Activated CD8-positive, alpha-beta memory T cell treated with anti-CD3 and anti-CD28 coated beads, Interleukin-2, amount 10 ng/mL, durations not matched to agents 7 days and 5 days (primary cell): ENCODE results near the gene KCNQ2. TPM values are rescaled to one million over a fixed set of nuclear protein-coding genes. Genes with fewer than 3 reads are reported as not detected.

Experiments
- ATAC-seq: fragments of 150-1000 bp; cut with Tn5 transposase; one replicate; pipeline ENCODE4 v1.10.0; 2021; ENCODE audit warnings: moderate library complexity
- CTCF ChIA-PET: fragments of 350-600 bp; sonication (Branson Sonifier 250); formaldehyde crosslinking; loops from one replicate; lab custom pipeline; 2021; ENCODE audit warnings: antibody characterized with exemption; lab: Charles Lee
- DNase-seq: peaks from one replicate; pipeline ENCODE4 v3.0.0-alpha.2; 2020
- H3K27ac Mint-ChIP-seq: one replicate; pipeline ENCODE4 v1.8.0; 2021; ENCODE audit warnings: mild to moderate bottlenecking, mixed read lengths
- H3K27me3 Mint-ChIP-seq: one replicate; pipeline ENCODE4 v1.8.0; 2021; ENCODE audit warnings: mixed read lengths
- H3K36me3 Mint-ChIP-seq: one replicate; pipeline ENCODE4 v1.8.0; 2021; ENCODE audit warnings: mild to moderate bottlenecking, mixed read lengths
- H3K4me1 Mint-ChIP-seq: one replicate; pipeline ENCODE4 v1.8.0; 2021; ENCODE audit warnings: mixed read lengths
- H3K4me3 Mint-ChIP-seq: one replicate; pipeline ENCODE4 v1.8.0; 2021; ENCODE audit warnings: mild to moderate bottlenecking, moderate library complexity, mixed read lengths
- H3K9me3 Mint-ChIP-seq: one replicate; pipeline ENCODE4 v1.8.0; 2022; ENCODE audit warnings: low read depth, mixed read lengths
- total RNA-seq, 2 experiments: library from RNA; stranded (reverse); gene quantifications; one replicate each; pipeline ENCODE4 v1.2.3, GENCODE V29; 2021

KCNQ2 gene
- total RNA-seq, 2 experiments from 2014 or later, result 0.05 TPM; not detected in 1

DNA sequence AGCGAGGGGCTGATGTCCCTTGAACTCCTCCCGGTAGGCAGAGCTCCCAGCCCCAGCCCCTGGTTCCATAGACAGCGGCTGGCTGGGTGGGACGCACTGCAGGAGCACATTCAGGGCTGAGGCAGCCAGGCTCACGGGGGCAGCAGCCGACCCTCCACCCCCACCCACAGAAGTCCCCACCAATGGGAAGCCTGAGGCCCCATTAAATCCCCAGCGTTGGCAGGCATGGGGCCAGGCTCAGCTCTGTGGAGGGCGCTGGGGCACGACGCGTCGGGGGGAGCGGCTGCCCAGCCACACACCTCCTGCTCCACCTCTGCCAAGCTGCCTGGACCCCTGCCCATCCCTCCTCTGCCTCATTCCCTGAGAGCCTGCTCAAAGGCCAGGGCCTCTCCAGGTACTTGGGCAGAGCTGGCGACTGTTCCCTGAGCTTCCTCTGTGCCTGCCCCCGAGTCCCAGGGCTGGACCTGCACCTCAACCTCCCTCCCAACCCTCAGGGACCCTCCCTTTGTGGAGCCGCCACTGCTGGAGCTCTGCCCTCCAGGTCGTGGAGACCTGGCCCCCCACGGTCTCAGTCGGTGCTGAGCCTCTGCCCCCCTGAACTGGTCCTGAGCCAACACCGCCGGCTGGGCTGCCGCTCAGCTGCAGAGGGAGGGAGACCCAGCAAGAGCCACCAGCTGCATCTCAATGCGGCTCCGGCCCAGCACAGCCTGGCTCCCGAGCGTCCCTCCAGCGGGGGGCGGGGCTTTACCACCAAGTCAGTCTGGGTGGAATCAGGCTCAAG lies 120.5 kb downstream of the KCNQ2 start:
- Mint-ChIP-seq H3K36me3 (peaks cover 3% of the 10 kb centered on the region), H3K27ac (no peak overlapping the region), H3K4me3 (no peak overlapping the region), H3K4me1 (no peaks in the 10 kb centered on the region), H3K27me3 (no peaks in the 10 kb centered on the region), H3K9me3 (peaks cover 6% of the 10 kb centered on the region)
- no peak for DNase-seq
- CTCF ChIA-PET, result no interaction called here
- no peak for ATAC-seq

DNA sequence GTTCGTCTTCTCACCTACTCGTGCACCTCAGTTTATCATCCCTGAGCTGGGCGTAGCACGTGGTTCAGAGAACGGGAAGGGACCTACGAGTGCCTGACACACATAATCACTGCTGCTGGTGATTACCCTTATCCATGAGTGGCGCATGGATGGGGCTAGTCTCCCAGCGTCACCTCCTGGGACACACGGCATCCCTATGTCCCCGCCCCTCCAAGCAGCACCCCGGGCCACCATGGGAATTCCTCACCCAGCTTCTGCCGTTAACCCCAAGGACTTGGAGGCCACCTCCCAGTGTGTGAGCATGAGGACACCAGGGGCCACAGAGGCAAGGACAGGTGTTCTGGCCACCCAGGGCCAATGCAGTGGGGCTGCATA lies 121.1 kb downstream of the KCNQ2 start:
- DNase-seq (no peak), ATAC-seq (no peak)
- peaks cover 6% of the 10 kb centered on the region for H3K9me3 Mint-ChIP-seq
- H3K27ac Mint-ChIP-seq, result no peak overlapping the region
- no peaks in the 10 kb centered on the region for H3K27me3 Mint-ChIP-seq
- no peaks in the 10 kb centered on the region for H3K4me1 Mint-ChIP-seq
- H3K36me3 Mint-ChIP-seq, result peaks cover 3% of the 10 kb centered on the region
- no peak overlapping the region for H3K4me3 Mint-ChIP-seq
- CTCF ChIA-PET, result no interaction called here

GRCh38 chr20:63350597-63351325 lies 121.7 kb downstream of the KCNQ2 start:
- Mint-ChIP-seq H3K27me3 (no peaks in the 10 kb centered on the region), H3K27ac (no peak overlapping the region), H3K4me1 (no peaks in the 10 kb centered on the region), H3K36me3 (peaks cover 3% of the 10 kb centered on the region), H3K4me3 (no peak overlapping the region), H3K9me3 (peaks cover 6% of the 10 kb centered on the region)
- CTCF ChIA-PET, result no interaction called here
- ATAC-seq, result no peak
- DNase-seq, result no peak

Other genes starting within 250 kb of the KCNQ2 start
- gene BIRC7, start 236.8 kb downstream of the KCNQ2 start, total RNA-seq, result not detected
- not detected for gene NKAIN4, start 218.2 kb downstream of the KCNQ2 start, total RNA-seq
- 10 to 100 TPM; 79.6 to 90.2 TPM for gene ARFGAP1, start 199.8 kb downstream of the KCNQ2 start, total RNA-seq
- gene COL20A1, start 179.5 kb downstream of the KCNQ2 start, total RNA-seq, result not detected
- not detected for gene CHRNA4, start 111.3 kb downstream of the KCNQ2 start, total RNA-seq
- gene EEF1A2, start 26.4 kb upstream of the KCNQ2 start, total RNA-seq, result under 1 TPM in 1 of 2 experiments, not detected in 1; 0.84 TPM
- 100 to 1,000 TPM; 138 to 237 TPM for gene PPDPF, start 48.1 kb upstream of the KCNQ2 start, total RNA-seq
- under 1 TPM; 0.21 to 0.53 TPM for gene PTK6, start 64.7 kb upstream of the KCNQ2 start, total RNA-seq
- not detected for gene SRMS, start 75.1 kb upstream of the KCNQ2 start, total RNA-seq
- under 1 TPM; 0.14 to 0.35 TPM for gene FNDC11, start 81.5 kb upstream of the KCNQ2 start, total RNA-seq
- gene HELZ2, start 101.6 kb upstream of the KCNQ2 start, total RNA-seq, result 100 to 1,000 TPM; 139 to 285 TPM
- 10 to 100 TPM; 16.3 to 19.3 TPM for gene GMEB2, start 154.4 kb upstream of the KCNQ2 start, total RNA-seq
- gene STMN3, start 180.8 kb upstream of the KCNQ2 start, total RNA-seq, result 10 to 100 TPM in 1 of 2 experiments, 1 to 10 TPM in 1; 8.0 to 15.9 TPM
- 10 to 100 TPM; 50.0 to 53.6 TPM for gene RTEL1, start 185.7 kb upstream of the KCNQ2 start, total RNA-seq
- gene TNFRSF6B, start 224.0 kb upstream of the KCNQ2 start, total RNA-seq, result not detected
- gene ARFRP1, start 235.3 kb upstream of the KCNQ2 start, total RNA-seq, result 10 to 100 TPM; 62.6 to 62.7 TPM
- 10 to 100 TPM; 38.8 to 54.6 TPM for gene ZGPAT, start 235.4 kb upstream of the KCNQ2 start, total RNA-seq